Measurements from ENCODE around the gene ZACN. TPM values are rescaled to one million over a fixed set of nuclear protein-coding genes. Genes with fewer than 3 reads are reported as not detected.

The ZACN gene
- polyA plus RNA-seq, 3 donors, result 13.4 to 30.9 (median 27.1) TPM

- no peak for DNase-seq
Observed at GRCh38 chr17:76125922-76126321, 46.9 kb downstream of the ZACN start.

- DNase-seq, result no peak
Observed at GRCh38 chr17:76130473-76130872, 51.5 kb downstream of the ZACN start.

- no peak for DNase-seq
Observed at GRCh38 chr17:76131051-76131691, 52.2 kb downstream of the ZACN start.

GRCh38 chr17:76131692-76132573 lies 53.0 kb downstream of the ZACN start:
- no peak for DNase-seq

Other genes with a start within 250 kb of the ZACN start
- gene UNC13D, start 234.8 kb upstream of the ZACN start, polyA plus RNA-seq (ENCODE audit: insufficient read length in 3 of 3), result 1 to 10 TPM; 4.8 to 6.6 (median 6.3) TPM
- gene WBP2, start 223.8 kb upstream of the ZACN start, polyA plus RNA-seq (ENCODE audit: insufficient read length in 3 of 3), result 10 to 100 TPM; 82.9 to 89.7 (median 88.1) TPM
- gene TRIM47, start 200.6 kb upstream of the ZACN start, polyA plus RNA-seq (ENCODE audit: insufficient read length in 3 of 3), result 1 to 10 TPM; 7.5 to 9.5 (median 7.8) TPM
- gene TRIM65, start 182.2 kb upstream of the ZACN start, polyA plus RNA-seq (ENCODE audit: insufficient read length in 3 of 3), result 10 to 100 TPM; 14.6 to 16.7 (median 16.3) TPM
- gene MRPL38, start 174.3 kb upstream of the ZACN start, polyA plus RNA-seq (ENCODE audit: insufficient read length in 3 of 3), result 100 to 1,000 TPM in 1 of 3 donors, 10 to 100 TPM in 2; 91.2 to 114 (median 97.4) TPM
- gene FBF1, start 138.1 kb upstream of the ZACN start, polyA plus RNA-seq (ENCODE audit: insufficient read length in 3 of 3), result 10 to 100 TPM in 2 of 3 donors, 1 to 10 TPM in 1; 9.7 to 13.3 (median 13.1) TPM
- 10 to 100 TPM; 30.1 to 42.2 (median 35.1) TPM for gene ACOX1, start 100.0 kb upstream of the ZACN start, polyA plus RNA-seq (ENCODE audit: insufficient read length in 3 of 3)
- gene TEN1, start 99.9 kb upstream of the ZACN start, polyA plus RNA-seq (ENCODE audit: insufficient read length in 3 of 3), result 10 to 100 TPM; 23.5 to 27.0 (median 25.5) TPM
- 10 to 100 TPM; 17.4 to 23.0 (median 21.9) TPM for gene CDK3, start 78.3 kb upstream of the ZACN start, polyA plus RNA-seq (ENCODE audit: insufficient read length in 3 of 3)
- gene EVPL, start 51.9 kb upstream of the ZACN start, polyA plus RNA-seq (ENCODE audit: insufficient read length in 3 of 3), result 10 to 100 TPM; 24.4 to 25.9 (median 25.4) TPM
- 100 to 1,000 TPM in 2 of 3 donors, 10 to 100 TPM in 1; 97.6 to 109 (median 106) TPM for gene SRP68, start 6.7 kb upstream of the ZACN start, polyA plus RNA-seq (ENCODE audit: insufficient read length in 3 of 3)
- under 1 TPM; 0.24 to 0.87 (median 0.33) TPM for gene GALR2, start 4.4 kb upstream of the ZACN start, polyA plus RNA-seq (ENCODE audit: insufficient read length in 3 of 3)
- gene EXOC7, start 24.6 kb downstream of the ZACN start, polyA plus RNA-seq (ENCODE audit: insufficient read length in 3 of 3), result 100 to 1,000 TPM; 141 to 194 (median 166) TPM
- 10 to 100 TPM; 28.2 to 31.7 (median 31.5) TPM for gene FOXJ1, start 62.1 kb downstream of the ZACN start, polyA plus RNA-seq (ENCODE audit: insufficient read length in 3 of 3)
- gene RNF157, start 161.3 kb downstream of the ZACN start, polyA plus RNA-seq (ENCODE audit: insufficient read length in 3 of 3), result 10 to 100 TPM; 27.6 to 33.2 (median 33.0) TPM
- gene UBALD2, start 186.2 kb downstream of the ZACN start, polyA plus RNA-seq (ENCODE audit: insufficient read length in 3 of 3), result 10 to 100 TPM; 34.5 to 47.6 (median 47.3) TPM
- gene QRICH2, start 229.1 kb downstream of the ZACN start, polyA plus RNA-seq (ENCODE audit: insufficient read length in 3 of 3), result 10 to 100 TPM in 1 of 3 donors, 1 to 10 TPM in 2; 9.3 to 10.2 (median 9.9) TPM

All from renal pelvis (tissue), 4 donors.